ENCODE data around the gene TMEM150B.
A peak's percentile ranks its signal among the peaks of the same experiment; 100 is the strongest.

TMEM150B gene

DNA sequence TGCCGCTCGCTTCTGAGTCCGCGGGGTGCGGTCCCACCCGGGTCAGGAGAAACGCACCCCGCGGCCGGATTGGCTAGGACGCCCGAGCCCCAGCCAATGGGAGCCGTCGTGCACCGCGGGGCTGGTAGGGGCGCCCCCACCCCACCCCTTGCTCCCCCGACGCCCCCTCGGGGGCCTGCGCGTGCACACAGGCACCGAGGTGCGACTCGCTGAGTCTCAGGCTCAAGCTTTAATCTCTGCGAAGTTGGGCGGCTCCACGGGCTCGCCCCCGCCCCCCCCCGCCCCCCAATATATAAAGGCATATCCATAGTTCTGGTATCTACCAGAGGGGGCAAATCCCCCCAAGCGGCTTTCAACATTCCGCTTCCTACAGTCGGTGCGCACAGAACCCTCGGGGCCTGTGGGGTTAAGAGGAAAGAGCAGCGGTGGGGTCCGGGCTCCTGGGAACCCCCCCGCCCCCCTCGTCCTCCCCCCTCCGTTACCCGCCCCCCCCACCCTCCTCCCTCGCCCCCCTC, 29.6 kb upstream of the TMEM150B start, which contains the start of gene COX6B2:
TSS of gene COX6B2 (minus strand) at position 22 of the 515 bp plus-strand sequence. CDS start 198 bp downstream, outside the sequence.
- no peak for DNase-seq

DNA sequence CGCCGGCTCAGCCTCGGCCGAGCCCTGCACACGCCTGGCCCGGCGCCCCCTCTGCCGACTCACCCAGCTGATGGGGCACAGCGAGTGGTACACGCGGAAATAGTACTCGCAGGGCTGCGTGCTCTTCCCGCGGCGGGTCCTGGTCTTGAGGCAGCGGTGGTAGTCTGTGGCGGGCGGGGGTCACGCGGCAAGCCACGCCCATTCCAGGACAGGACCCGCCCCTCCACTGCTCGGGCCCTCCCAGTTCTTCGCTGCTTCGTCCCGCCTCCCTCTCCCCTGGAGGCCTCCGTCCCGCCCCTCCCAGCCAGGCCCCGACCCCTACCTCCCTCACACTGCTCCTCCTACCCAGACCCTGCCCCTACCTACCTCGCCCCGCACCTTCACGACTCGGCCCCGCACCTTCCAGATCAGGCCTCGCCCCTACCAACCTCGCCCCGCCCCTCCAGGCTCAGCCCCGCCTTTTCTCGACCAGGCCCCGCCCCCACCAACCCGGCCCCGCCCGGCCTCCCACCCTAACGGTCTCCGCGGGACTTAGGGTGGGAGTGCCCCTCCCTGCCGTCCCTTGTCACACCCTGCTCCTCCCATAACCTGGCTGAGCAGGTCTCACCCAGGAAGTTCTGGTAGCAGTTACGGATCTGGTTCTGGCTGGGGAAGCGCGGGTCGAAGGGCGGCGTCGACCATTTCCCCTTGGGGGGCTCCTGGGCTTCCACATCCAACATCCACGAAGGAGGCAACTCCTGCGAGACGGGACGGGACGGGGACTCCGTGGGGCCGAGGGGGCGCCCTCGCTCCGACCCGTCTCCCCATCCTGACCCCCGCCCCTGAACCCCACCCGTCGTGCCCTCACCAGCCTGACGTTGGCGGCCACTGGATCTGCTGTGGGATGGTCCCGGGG, 28.9 kb upstream of the TMEM150B start:
- DNase-seq: peak; percentile 54

DNA sequence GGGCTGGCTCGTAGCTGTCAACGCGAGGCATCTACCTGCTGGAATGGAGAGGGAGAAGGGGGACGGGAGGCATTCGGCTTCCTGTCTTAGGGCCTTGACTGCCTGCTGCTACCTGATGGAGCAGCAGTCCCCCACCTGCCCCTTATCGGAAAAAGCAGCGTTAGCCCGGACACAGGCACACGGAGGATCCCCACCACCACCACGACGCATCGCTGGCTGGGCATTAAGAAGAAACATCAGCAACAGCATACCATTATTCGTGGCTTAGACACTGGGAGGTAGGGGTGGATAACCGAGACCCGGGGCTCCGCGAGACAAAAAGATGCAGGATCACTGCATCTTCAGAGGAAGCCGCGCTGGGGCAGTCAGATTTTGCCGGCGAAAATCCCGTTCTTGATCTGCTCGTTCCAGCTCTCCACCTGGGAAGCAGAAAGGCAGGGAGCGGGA, 28.2 kb upstream of the TMEM150B start:
- DNase-seq: no peak

DNA sequence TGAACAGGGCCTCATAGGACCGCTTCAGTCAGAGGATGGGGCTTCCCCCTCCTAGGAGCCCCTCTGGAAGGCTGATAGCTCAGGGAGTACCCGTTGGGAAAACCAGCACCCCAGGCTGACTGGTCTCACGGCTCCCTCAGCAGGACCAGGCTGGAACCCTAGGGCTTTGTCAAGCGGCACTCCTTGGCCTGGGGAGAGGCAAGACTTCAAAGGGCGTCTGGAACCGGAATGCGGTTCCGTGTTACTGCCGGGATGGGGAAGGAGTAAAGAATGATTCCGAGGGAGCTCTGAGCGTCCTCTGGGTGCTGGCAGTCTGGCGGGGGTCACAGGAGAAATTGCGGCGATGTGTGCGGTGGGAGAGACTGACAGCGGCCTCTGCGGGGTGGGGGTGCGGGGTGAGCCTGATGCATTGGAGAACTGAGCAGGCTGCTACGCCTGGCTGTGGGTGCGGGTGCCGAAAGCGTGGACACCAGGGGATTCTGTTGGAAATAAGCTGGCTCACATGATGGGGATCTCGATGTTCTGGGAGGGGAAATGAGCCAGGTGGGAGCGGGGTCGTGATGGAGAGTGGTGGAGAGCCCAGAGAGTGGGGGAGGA, 27.5 kb upstream of the TMEM150B start:
- DNase-seq: no peak

DNA sequence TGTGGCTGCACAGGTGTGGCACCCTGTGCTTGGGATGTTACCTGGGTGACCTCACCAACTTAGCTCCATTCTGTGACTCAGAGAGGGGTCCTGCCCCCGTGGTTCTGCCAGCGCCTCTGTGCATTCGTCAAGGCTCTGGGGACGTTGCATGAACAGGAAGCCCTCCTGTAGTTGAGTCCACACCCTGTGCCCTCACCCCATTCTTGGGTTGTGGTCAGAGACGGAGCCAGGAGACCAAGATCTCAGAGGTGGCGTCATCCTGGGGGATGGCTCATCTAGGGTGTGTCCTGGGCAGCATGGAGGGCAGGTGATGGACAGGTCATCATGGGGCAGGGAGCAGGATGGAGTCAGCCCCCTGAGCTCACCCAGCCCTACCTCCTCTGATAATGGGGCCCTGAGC, 26.9 kb upstream of the TMEM150B start:
- DNase-seq: no peak

DNA sequence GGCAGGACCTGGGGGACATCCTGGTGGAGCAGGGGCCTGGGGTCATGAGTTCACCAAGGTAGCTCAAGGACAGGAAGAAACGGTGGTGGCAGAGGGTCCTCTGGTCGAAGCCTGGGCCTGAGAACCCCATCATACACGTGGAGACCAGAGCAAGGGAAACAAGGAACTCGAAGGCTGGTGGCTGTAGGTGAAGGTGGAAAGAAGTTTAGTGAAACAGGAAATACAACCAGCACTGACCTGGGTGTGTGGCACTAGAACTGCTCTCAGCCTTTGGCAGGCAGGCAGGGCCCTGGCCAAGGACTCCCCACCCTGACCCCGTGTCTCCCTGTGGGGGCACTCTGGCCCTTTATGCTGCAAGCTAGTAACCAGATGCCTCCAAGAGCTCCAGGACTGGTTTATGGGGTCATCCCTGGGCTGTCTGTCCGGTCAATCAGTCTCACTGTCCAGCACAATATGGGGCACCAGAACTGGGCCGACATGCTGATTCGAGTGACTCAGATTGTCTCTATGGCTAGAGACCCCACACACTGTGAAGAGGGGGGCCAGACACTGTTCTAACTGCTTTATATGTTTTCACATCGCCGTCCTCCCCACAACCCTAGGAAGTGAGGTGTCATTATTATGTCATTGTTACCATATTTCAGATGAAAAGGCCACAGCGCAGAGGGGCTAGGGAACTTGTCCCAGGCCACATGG, 25.6 kb upstream of the TMEM150B start:
- DNase-seq: no peak

DNA sequence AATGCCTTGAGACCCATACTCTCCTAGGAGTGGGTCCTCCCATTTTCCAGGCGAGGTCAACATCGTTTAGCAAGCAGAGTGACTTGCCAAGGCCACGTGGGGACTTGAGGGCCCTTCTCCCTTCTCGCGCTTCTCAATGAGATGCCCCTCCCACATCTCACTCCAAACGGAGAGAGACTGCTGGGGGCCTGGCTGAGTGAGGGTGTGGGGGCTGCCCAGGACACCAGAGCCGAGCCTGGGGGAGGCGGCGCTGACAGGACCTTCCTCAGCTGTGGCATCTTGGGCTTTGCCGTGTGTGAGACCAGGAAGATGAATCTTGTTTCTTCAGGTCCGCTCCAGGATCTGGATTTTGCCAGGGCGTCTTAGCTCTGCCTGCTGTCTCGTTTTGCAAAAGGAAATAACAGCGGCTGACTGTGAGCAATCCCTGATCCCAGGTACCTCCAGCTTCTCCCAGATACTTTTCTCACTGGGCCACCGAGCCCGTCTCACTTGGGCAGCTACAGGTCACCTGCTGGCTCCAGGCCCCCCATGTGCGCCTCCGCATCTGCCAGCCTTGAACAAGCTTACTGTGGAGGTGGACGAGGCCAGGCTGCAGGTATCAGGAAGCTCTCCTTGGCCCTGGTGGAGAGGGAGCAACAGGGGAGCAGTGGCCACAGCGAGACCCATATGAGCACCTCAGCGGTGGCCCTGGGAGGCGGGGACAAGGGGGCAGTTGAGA, 23.3 kb upstream of the TMEM150B start:
- no peak for DNase-seq

DNA sequence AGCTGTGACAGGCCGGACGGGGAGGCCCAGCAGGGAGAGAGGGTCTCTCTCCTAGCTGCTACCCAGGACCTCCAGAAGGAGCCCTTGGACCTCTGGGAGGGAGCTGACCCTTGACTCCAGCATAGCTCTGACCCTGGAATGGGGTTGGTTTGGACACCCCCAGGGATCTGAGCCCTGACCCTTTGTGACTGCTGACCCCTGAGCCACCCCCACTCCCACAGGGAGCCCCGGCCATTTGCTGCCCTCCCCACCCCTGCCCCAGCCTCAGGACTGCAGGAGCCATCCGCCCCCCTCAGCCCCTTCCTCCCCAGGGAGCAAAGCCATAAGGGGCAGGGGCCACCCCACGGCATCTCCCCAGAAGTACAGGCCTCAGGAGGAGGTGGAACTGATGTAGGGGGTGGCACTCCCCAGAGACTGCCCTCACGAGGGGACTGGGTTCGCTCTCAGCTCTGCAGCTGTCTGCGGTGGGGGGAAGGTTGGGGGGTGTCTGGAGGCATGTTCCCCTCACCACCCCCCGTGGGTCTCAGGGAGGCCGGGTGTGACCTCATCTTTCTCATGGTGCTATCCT, 22.4 kb upstream of the TMEM150B start:
- no peak for DNase-seq

DNA sequence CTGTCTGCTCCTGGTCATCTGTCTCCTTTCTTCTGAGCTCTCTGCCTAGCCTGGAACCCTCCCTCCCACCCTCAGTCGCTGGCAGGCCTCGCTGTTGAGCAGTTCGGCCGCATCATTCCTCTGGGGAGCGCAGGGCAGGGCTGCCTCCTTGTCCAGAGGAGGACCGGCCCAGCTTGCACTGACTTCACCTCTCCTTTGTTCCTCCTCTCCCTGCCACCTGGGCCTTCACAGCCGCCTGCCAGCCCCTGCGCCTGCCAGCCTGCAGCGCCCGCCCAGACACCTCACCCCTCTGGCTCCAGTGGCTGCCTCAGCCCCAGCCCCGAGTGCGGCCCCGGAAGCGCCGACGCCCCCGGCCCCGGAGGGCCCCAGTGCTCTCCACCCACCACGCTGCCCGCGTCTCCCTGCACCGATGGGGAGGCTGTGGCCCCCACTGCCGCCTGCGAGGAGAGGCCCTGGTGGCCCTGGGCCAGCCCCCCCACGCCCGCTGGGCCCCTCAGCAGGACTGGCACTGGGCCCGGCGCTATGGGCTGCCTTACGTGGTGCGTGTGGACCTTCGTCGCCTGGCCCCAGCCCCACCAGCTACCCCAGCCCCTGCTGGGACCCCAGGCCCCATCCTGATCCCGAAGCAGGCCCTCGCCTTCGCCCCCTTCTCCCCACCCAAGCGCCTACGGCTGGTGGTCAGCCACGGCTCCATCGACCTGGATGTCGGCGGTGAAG, 21.7 kb upstream of the TMEM150B start:
- no peak for DNase-seq

DNA sequence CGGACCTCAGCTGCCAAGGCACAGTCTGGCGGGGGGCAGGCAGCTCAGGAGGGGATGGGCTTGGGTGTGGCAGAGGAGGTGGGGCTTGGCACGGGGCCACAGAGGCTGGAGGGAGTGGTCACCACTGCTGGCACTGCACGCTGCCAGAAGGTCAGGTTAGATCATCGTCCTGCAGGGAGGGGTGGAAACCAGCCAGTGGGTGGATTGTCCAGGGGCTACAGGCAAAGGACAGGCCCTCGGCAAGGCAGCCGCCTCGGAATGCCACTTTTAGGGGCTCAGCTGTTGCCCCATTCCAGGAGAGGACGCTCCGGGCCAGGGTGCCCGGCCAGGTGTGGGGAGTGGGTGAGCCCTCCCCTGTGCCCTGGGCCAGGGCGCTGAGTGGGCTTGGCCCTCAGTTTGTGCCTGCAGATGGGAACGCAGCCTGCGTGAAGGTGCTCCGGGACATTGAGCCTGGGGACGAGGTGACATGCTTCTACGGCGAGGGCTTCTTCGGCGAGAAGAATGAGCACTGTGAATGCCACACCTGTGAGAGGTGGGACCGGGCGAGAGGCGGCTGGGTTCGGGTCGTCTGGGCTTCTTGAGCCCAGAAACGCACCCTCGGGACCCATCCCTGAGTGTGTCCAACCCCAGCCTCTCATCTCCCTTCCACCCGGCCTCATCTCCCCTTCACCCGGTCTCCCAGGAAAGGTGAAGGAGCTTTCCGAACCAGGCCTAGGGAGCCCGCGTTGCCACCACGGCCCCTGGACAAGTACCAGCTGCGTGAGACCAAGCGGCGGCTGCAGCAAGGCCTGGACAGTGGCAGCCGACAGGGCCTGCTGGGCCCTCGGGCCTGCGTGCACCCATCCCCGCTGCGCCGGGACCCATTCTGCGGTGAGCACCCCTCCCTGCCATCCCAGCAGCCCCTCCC, 20.9 kb upstream of the TMEM150B start:
- DNase-seq: peak; percentile 30

DNA sequence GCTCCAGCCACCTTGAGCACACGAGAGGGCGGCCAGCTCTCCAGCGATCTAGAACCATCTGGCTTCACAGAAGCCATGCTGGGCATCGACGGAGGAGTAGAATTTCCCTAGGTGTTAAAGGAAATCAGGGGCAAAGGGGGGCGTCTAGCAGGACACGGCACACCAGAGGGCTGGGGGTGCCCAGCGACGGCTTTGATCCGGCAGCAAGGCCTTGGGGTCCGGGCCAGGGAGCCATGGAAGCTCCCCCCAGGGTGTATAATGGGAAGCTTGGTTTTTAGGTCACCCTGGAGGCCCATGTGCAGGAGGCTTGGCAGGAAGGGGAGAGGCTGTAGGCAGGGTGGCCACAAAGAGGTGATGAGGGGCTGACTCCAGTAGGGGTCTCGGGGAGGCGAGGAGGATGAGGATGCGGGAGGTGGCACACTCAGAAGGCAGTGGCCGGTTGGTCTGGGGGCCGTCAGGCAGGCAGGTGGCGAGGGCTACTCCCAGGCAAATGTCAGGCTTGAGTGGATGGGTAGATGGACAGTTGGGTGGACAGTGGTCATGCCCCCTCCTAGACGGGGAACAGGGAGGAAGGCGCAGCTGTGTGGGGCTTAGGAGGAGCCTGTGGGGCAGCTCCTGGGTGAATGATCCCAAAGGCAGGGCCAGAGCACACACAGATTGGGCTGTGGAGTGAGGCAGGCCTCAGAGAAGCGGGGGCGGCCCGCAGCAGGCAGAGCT, 20.1 kb upstream of the TMEM150B start:
- DNase-seq: no peak

DNA sequence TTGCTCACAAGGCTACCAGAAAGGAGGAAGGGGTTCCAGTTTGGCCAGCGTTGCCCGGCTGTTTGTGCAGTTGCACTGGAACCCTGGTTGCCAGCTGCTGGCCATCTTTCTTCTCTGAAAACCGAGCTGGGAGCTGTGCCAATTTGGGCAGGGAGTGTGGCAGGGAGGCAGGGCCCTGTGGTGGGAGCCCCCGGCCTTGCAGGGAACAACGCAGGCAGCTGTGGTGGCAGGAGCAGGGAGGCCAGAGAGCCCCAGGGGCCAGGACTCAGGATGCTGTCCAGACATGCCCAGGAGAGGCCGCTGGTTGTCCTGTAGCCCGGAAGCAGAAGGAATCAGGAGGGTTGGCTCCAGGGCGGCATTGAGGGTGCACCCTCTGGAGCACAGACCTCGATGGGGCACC, 19.3 kb upstream of the TMEM150B start:
- DNase-seq: peak; percentile 46

DNA sequence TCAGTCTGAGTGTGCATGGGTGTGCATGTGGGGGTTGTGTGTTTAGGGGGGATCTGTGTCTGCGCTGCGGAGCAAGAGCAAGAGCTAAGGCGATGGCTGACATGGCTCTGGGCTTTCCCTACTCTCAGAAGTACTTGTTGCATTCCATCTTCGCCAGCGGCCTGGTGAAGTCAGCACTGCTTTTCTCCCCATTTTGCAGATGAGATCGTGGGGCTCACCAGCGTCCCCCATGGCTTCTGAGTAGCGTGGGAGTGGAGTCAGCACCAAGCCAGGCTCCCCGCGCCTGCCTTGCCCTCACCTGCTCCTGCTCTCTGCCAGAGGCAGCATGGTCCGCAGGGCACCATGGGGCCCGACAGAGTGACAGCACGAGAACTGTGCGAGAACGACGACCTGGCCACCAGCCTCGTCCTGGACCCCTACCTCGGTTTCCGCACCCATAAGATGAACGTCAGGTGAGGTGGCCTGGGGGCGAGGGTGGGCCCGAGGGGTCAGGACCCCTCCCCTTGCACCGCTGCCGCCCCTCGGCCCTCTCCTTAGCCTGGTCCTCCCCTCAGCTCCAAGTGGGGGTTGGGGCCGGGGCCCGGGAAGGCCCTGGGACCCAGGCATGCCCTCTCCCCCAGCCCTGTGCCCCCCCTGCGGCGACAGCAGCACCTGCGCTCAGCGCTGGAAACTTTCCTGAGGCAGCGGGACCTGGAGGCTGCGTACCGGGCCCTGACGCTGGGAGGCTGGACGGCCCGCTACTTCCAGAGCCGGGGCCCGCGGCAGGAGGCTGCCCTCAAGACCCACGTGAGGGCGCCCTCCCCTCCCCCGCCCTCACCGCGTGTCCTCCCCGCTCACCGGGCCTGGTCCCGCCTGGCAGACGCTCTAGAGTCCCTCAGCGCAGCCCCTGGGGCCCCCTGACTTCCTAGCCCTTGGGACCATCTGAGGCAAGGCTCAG, 16.7 kb upstream of the TMEM150B start:
- DNase-seq: no peak

DNA sequence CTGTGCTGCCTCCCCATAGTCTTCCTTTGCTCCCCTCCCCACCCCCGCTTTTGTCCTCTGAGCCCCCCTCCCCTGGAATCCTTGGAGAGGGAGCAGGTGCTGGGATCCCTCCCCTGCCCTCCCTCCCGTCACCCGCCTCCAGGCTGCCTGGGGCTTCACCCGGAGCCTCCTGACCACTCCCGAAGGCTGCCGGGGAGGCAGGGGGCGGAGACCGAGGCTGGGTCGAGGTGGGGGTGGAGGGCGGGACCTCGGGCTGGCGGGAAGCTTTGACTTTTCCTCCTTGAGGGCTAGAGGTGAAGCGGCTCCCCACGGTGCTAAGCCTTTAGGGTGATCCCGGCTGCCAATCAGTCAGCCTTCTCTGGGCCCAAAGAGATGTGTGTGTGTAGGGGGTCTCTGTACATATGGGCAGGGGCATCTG, 16.0 kb upstream of the TMEM150B start:
- DNase-seq: peak; percentile 69

DNA sequence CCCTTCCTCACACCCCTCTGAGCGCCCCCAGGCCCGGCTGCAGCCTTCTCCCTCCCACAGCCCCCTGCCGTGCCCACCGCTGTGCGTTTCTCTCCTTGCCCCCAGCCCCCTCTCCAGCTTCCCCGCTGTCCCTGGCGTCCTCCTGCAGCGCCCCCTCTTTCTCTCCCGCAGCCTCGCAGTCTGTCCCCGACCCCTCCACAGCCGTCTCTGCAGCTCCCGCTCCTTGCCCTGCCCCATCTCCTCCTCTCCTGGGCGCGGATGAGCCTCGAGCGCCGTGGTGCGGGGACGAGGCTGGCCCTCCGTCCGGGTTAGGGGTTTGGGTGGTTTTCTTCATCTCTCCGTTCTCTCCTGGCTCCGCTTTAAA, 15.6 kb upstream of the TMEM150B start:
- DNase-seq: no peak

DNA sequence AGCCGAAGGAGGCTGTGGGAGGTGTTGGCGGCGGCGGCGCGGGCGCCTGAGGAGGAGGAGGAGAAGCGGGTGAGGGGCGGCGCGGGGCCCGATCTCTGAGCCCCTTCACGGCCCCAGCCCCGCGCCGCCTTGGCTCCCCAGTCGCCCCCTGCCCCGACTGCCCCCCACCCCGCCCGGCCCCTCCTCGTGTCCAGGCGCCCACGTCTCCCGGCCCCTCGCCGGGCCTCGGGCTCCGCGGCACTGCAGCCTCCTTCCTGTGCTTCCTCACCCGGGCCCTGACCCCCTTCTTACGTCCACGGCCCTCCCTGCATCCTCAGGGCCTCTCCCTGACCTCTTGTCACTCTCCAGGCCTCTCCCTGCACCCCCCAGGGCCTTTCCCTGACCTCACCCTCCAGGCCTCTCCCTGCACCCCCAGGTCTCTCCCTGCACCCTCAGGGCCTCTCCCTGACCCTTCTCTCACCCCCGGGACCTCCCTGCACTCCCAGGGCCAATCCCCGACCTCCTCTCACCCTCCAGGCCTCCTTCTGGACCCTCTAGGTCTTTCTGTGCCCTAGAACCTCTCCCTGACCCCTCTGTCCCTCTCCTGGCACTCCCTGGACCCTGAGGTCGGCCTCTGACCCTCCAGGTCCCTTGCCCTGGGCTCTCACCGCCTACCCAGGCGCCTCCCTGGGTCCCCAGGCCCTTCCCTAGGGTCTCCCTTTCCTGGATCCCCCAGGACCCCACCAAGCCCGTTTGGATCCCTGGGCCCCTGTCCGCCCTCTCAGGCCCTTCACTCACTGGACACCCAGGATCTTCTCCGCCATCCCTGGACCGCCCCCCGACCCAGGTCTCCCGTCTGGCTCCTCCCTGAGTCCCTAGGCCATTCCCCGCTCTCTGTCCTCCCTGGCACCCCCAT, 15.0 kb upstream of the TMEM150B start:
- DNase-seq: no peak

DNA sequence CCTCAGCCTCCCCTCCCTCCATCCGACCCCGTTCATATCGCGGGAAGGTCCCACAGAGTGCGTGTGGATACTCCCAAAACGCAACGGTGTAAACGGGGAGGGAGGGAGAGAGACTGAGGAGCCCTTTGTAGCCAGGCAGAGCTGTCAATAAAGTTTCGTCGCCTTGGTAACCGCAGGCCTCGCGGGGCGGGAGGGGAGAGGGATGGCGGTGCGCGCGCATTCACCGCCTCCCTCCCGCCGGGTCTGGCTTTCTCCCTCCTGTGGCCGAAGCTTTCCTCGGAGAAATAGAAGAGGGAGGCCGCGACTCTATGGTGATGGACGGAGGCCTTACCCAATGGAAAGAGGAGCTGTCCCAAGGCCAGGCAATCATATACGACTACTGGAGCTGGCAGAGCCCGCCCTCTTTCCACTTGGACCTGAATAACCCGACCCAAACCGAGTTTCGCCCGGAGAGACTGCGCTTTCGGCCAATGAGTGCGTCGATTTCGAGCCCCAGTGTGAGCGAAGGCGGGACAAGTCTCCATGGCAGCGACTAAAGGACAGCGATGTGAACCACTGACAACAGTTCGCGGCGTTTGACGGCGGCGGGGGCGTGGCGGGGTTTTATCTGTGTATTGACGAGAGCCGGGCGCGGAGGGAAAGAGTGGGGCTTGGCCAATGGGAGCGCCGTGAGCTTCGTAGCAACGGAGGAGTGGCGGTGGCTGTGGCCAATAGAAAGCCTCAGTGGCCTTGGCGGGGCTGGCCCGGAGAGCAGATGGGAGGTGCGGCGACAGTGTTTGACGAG, 14.2 kb upstream of the TMEM150B start, which contains the start of gene KMT5C:
TSS of gene KMT5C (plus strand) at position 772 of the 784 bp plus-strand sequence. CDS start 2,061 bp downstream, outside the sequence.
- DNase-seq: peak; percentile 100

Data from EL (cell line).